Neural progenitor cell (in vitro differentiated cells): ENCODE results near the gene UBE4A. TPM values are rescaled to one million over a fixed set of nuclear protein-coding genes. Genes with fewer than 3 reads are reported as not detected.

Experiments used
- DNase-seq: peaks from one replicate; pipeline ENCODE4 v3.0.0-alpha.2; 2016; ENCODE audit warnings: low spot score
- H2AFZ ChIP-seq: fragments of 200-600 bp; sonication (generic); replicated peaks from 2 replicates; pipeline ENCODE4 v1.6.1; 2016; ENCODE audit warnings: antibody characterized with exemption
- H3F3A ChIP-seq: fragments of 200-600 bp; sonication (generic); 2 replicates; pipeline ENCODE4 v1.6.1; 2016; ENCODE audit warnings: antibody characterized with exemption, low read depth
- H3K27ac ChIP-seq: fragments of 200-600 bp; sonication (generic); 2 replicates; pipeline ENCODE4 v1.5.1; 2016; ENCODE audit warnings: mild to moderate bottlenecking
- H3K27me3 ChIP-seq: fragments of 200-600 bp; sonication (generic); 2 replicates; pipeline ENCODE4 v1.6.1; 2016; ENCODE audit warnings: mild to moderate bottlenecking, moderate library complexity
- H3K36me3 ChIP-seq: fragments of 200-600 bp; sonication (generic); 2 replicates; pipeline ENCODE4 v1.5.1; 2016
- H3K4me1 ChIP-seq: fragments of 200-600 bp; sonication (generic); 2 replicates; pipeline ENCODE4 v1.6.1; 2016; ENCODE audit warnings: mixed run types
- H3K4me2 ChIP-seq: fragments of 200-600 bp; sonication (generic); 2 replicates; pipeline ENCODE4 v1.6.1; 2016
- H3K4me3 ChIP-seq: fragments of 200-600 bp; sonication (generic); 2 replicates; pipeline ENCODE4 v1.5.1; 2016
- H3K79me2 ChIP-seq: fragments of 200-600 bp; sonication (generic); 2 replicates; pipeline ENCODE4 v1.6.1; 2016; ENCODE audit warnings: low read depth
- H3K9ac ChIP-seq: fragments of 200-600 bp; sonication (generic); 2 replicates; pipeline ENCODE4 v1.6.1; 2016
- H3K9me3 ChIP-seq: fragments of 200-600 bp; sonication (generic); 2 replicates; pipeline ENCODE4 v1.5.1; 2016; ENCODE audit warnings: low read depth
- H4K20me1 ChIP-seq: fragments of 200-600 bp; sonication (generic); 2 replicates; pipeline ENCODE4 v1.6.1; 2016; ENCODE audit warnings: low read depth
- H3K27ac Mint-ChIP-seq: 3 replicates; pipeline ENCODE4 v1.8.0; 2021; ENCODE audit warnings: mixed read lengths
- H3K27me3 Mint-ChIP-seq: 2 replicates; pipeline ENCODE4 v1.8.0; 2022; ENCODE audit warnings: low read depth, mild to moderate bottlenecking, inconsistent platforms, moderate library complexity, mixed read lengths; ENCODE audit not compliant: insufficient read depth
- H3K36me3 Mint-ChIP-seq: 3 replicates; pipeline ENCODE4 v1.8.0; 2021; ENCODE audit warnings: mixed read lengths
- H3K4me1 Mint-ChIP-seq: 3 replicates; pipeline ENCODE4 v1.8.0; 2021; ENCODE audit warnings: mixed read lengths
- H3K4me3 Mint-ChIP-seq: 3 replicates; pipeline ENCODE4 v1.8.0; 2021; ENCODE audit warnings: mild to moderate bottlenecking, moderate library complexity, mixed read lengths
- H3K9me3 Mint-ChIP-seq: 3 replicates; pipeline ENCODE4 v1.8.0; 2020; ENCODE audit warnings: mixed read lengths
- CTCF ChIP-seq: fragments of 200-600 bp; sonication (generic); IDR thresholded peaks from 2 replicates; pipeline ENCODE4 v1.5.1; 2017; ENCODE audit warnings: antibody characterized with exemption, mild to moderate bottlenecking
- EZH2 ChIP-seq: fragments of 200-600 bp; sonication (generic); IDR thresholded peaks from 2 replicates; pipeline ENCODE4 v1.6.1; 2017; ENCODE audit warnings: antibody characterized with exemption, mild to moderate bottlenecking, moderate library complexity
- EZH2phosphoT487 ChIP-seq: fragments of 200-600 bp; sonication (generic); IDR thresholded peaks from 2 replicates; pipeline ENCODE4 v1.6.1; 2017; ENCODE audit warnings: antibody characterized with exemption
- total RNA-seq: library from RNA; depleted of rRNA; stranded (reverse); fragments of >200 nt; gene quantifications from 2 replicates; pipeline ENCODE4 v1.2.3, GENCODE V29; 2015; ENCODE audit warnings: low replicate concordance

UBE4A gene
- total RNA-seq, 1 donor from 2014 or later, result 45.0 TPM

GRCh38 chr11:118417801-118418200 is 58.4 kb downstream of the UBE4A start:
- H3K36me3 ChIP-seq, result no peaks in the 10 kb centered on the region
- no peak overlapping the region for H2AFZ ChIP-seq
- no peak overlapping the region for H3K4me3 ChIP-seq
- H4K20me1 ChIP-seq, result no peaks in the 10 kb centered on the region
- Mint-ChIP-seq H3K27me3 (no peaks in the 10 kb centered on the region), H3K27ac (no peak overlapping the region), H3K4me1 (no peaks in the 10 kb centered on the region), H3K9me3 (no peaks in the 10 kb centered on the region), H3K4me3 (no peak overlapping the region), H3K36me3 (no peaks in the 10 kb centered on the region)
- peaks cover 8% of the 10 kb centered on the region for H3F3A ChIP-seq
- TF ChIP-seq EZH2phosphoT487 (no peak), CTCF (no peak), EZH2 (no peak)
- no peak for DNase-seq
- no peaks in the 10 kb centered on the region for H3K4me1 ChIP-seq
- no peaks in the 10 kb centered on the region for H3K9me3 ChIP-seq
- no peaks in the 10 kb centered on the region for H3K27me3 ChIP-seq
- H3K79me2 ChIP-seq, result no peaks in the 10 kb centered on the region
- no peak overlapping the region for H3K9ac ChIP-seq
- no peak overlapping the region for H3K4me2 ChIP-seq
- H3K27ac ChIP-seq, result no peak overlapping the region

GRCh38 chr11:118418766-118419165 is 59.4 kb downstream of the UBE4A start:
- H3K27me3 ChIP-seq, result no peaks in the 10 kb centered on the region
- no peaks in the 10 kb centered on the region for H3K36me3 ChIP-seq
- no peak overlapping the region for H3K4me3 ChIP-seq
- H3K27ac Mint-ChIP-seq, result no peak overlapping the region
- no peaks in the 10 kb centered on the region for H3K27me3 Mint-ChIP-seq
- no peak for DNase-seq
- no peak overlapping the region for H3K9ac ChIP-seq
- no peak overlapping the region for H3K4me3 Mint-ChIP-seq
- H3K4me1 Mint-ChIP-seq, result no peaks in the 10 kb centered on the region
- H3F3A ChIP-seq, result peaks cover 8% of the 10 kb centered on the region
- H3K4me1 ChIP-seq, result no peaks in the 10 kb centered on the region
- H2AFZ ChIP-seq, result no peak overlapping the region
- H4K20me1 ChIP-seq, result no peaks in the 10 kb centered on the region
- H3K27ac ChIP-seq, result no peak overlapping the region
- TF ChIP-seq EZH2 (no peak), EZH2phosphoT487 (no peak), CTCF (no peak)
- no peaks in the 10 kb centered on the region for H3K9me3 Mint-ChIP-seq
- H3K9me3 ChIP-seq, result no peaks in the 10 kb centered on the region
- H3K36me3 Mint-ChIP-seq, result no peaks in the 10 kb centered on the region
- no peaks in the 10 kb centered on the region for H3K79me2 ChIP-seq
- H3K4me2 ChIP-seq, result no peak overlapping the region

- Histone ChIP-seq H3K9me3 (no peaks in the 10 kb centered on the region), H3K4me1 (no peaks in the 10 kb centered on the region), H3K27ac (no peak overlapping the region), H3K27me3 (no peaks in the 10 kb centered on the region), H3F3A (no peaks in the 10 kb centered on the region), H3K4me2 (no peak overlapping the region), H3K79me2 (no peaks in the 10 kb centered on the region), H4K20me1 (no peaks in the 10 kb centered on the region), H3K9ac (no peak overlapping the region), H2AFZ (no peak overlapping the region), H3K4me3 (no peak overlapping the region), H3K36me3 (no peaks in the 10 kb centered on the region)
- Mint-ChIP-seq H3K9me3 (no peaks in the 10 kb centered on the region), H3K27ac (no peak overlapping the region), H3K27me3 (peaks cover 2% of the 10 kb centered on the region), H3K4me3 (no peak overlapping the region), H3K4me1 (no peaks in the 10 kb centered on the region), H3K36me3 (no peaks in the 10 kb centered on the region)
- DNase-seq, result no peak
- TF ChIP-seq EZH2phosphoT487, result no peak
- no peak for TF ChIP-seq CTCF
- no peak for TF ChIP-seq EZH2
These were observed 68.3 kb downstream of the UBE4A start for GRCh38 chr11:118427707-118428106.
